GM19240 (cell line): ENCODE data around the gene APH1B.
"Not testable (repeated sequence)": the region's sequence is repeated elsewhere in the genome, so short reads cannot be mapped to it uniquely, and the experiment has no call there.

ENCODE experiments used
- DNase-seq: peaks from one replicate; pipeline ENCODE4 v3.0.0; 2011; ENCODE audit warnings: low spot score; ENCODE audit not compliant: insufficient read length

Gene APH1B

DNA sequence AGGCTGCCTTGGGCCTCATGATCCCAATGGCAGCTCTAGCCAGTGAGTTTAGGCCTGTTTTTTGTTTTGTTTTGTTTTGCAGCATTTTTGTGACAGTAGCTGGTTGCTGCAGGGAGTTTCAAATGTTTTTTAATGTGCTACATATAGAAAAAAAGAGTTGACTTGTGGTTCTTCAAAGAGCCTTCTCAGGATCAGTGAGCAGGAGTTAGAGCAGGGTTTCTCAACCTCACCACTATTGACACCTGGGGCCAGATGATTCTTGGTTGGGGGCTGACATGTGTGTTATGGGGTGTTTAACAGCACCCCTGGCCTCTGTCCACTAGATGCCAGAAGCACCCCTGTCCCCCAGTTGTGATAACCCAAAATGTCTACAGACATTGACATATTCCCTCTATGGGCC, 17.9 kb downstream of the APH1B start:
- no peak for DNase-seq

DNA sequence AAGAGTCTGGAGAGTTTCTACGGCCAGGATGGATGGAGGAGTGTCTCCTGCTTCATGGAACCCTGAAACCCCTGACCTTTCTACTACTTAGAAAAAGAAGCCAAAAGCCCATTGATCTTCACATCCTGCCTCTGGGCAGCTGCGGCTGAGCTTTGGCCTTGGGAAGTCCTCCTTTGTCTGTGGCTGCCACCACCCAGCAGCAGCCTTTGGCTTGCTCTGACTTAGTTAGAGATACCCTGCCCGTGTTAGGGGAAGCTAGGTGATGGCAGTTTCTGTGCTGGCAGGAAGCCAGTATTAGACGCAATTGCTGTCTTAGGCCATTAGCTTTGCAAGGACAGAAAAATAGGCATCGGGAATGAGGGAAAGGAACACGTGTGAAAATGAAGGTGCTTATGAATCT, 18.8 kb downstream of the APH1B start:
- no peak for DNase-seq

DNA sequence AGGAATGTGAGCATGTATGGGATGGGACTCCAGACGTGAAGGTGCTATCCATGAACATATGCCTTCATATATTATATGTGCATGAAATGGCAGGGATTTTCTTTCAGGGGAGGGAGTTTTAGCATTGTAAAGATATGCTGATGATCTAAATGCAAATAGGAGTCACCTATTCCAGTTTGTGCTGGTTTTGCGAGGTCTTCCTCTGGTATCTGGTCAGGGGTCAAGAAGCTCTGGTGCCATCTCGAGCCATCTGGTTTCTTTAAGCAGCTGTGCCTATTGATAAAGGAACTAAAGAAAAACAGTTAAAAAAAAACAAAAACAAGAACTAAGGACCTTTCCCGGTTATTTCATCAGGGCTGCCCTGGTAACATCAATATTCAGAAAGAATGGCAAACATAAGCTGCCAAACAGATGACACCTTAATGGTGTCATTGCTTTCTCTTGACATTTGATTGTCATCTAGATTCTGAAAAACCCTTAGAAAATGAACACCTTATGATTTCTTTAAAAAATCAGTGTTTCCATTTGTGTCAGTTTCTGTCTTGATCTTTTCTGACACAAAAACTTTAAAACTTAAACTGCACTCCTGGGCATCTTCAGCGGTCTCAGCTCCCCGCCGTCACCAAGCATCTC, 22.7 kb downstream of the APH1B start:
- DNase-seq, result no peak

DNA sequence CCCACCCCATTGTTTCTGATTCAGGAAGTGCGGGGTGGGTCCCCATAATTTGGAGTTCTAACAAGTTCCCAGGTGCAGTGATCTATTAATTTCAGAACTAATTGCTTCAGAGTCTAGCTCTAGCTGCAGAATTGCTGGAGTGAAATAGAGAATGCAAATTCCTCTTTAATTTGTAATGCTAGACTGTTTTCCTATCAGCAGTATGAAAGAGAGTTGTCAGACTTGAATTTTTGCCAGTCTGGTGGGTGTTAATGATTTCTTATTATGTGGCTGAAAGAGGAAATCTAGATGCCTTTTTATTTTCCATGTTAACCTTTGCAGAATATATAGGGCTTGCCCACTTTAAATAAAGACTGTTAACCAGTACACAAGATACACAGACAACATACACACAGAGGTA, 23.7 kb downstream of the APH1B start:
- DNase-seq, result no peak

DNA sequence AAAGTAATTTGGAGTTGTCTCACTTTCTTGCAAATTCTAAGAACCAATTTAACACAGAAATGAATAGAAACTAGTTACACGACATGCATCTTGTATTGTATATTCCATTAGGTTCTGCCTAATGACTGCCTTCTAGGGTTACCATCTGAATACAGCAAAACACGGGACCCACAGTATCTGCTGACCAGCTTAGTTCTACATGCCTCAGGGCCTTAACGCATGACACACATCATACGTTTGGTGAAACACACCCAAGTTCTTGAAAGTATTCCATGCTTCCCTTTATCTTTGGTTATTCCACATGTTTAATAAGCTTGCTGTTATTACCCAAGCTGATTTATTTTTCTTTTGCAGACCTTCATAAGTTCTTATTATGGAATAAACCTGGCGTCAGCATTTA, 27.9 kb downstream of the APH1B start:
- no peak for DNase-seq

DNA sequence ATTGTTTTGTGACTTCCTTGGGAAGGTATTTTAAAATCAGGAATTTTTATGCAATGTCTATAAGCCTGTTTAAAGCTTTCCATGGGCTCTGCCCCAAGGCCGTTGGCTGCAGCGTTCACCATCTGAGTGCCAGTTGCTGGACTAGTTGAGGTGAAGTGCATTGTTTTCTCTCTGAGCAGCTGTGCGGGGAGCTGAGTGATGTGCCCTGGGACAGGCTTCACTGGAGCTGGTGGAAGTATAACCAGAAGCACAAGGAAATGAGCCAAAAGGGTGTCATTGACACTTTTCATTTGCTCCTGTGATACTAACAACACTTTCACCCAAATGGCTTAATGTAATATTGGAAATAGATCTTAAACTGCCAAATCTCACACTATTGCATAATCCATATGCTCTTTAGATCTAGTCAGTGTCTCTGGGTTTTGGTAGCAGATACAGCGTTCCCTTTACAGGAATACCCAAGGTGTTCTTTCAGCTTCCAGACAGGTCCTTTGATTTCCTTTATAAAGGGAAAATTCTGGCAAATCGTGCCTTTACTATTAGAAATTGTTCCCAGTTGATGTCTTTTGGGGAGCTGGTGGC, 29.2 kb downstream of the APH1B start:
- DNase-seq, result no peak

DNA sequence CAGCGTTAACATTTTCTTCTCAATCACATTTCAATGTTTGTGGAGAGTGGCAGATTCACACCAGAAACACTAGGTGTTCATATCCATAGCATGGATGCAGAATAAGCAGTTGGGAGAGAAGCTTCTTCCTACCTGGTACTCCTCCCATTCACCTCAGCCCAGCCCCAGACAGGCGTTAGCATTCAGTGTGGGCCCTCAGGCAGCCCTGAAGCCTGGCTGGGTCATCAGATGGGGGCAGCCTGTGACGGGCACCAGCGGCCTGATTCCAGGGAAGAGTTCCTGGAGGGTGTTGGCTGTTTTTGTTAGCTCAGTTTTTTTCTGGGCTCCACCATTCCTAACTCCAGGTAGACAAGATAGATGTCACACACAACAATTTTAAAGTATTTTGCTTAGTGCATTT, 31.1 kb downstream of the APH1B start:
- no peak for DNase-seq

DNA sequence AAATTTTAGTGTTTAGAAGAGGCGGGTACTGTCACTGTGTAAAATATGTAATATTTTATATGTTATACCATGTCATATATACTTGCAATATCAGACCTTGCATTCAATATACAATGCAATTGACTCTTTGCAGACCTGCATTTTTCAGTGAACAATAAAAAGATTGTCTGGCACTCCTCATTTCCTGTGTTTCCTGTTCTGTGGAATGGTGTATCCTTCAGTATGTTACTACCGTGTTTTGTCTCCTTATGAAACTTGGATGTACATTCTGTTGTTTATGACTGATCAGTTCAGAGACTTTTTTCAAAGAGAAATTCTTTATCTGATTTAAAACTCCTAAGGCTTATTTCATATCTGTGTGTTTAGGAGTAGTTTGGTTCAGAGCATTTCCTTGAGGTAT, 31.5 kb downstream of the APH1B start:
- no peak for DNase-seq

DNA sequence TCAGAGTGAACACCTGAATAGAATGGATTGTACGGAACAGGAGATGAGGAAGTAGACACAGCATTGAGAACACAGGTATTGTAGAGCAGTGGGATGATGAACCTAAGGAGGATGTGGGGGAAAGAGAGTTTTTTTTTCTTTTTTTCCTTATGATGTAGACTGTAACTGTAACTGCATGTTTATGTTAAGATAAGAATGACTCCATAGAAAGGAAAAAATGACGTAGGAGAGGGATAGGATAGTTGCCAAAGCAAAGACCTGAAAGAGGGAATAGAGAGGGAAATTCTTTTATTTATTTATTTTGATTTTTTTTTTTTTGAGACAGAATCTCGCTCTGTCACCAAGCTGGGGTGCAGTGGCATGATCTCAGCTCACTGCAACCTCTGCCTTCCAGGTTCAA, 33.2 kb downstream of the APH1B start:
- no peak for DNase-seq

DNA sequence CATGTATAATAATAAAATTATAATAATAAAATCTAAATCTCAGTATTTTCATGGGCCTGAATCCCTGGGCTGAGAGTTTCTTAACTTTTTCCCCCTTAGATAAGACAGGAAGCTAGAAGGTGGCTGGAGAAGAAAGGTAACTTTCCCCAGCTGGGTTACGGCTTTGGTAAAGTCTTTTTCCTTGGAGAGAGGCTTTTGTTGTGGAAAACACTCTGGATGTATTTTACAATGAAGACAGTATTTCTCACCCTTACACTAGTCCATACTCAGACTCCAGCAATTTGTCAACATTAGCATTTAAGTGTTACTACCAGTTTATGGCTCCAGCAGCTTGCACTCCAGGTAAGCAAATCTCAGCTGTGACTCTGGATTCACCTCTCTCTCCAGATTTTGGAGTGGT, 34.9 kb downstream of the APH1B start:
- DNase-seq, result no peak

DNA sequence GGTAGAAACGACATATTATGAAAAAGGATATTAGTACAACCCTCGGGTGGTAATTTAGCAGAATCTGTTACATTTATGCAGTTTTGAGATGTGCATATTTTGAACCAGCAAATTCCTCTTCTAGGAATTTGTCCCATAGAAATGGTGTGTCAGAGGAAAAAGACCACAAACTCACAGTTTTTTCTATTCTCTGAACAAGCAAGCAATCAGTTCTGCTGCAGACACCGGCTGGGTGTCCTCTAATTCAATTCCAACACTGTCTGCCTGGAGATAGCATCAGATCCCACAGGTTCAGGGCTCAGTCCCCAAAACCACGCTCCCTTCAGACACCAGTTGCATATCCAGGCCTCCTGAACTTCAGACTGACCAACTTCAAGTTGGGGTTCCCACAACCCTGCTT, 36.4 kb downstream of the APH1B start:
- DNase-seq, result no peak

DNA sequence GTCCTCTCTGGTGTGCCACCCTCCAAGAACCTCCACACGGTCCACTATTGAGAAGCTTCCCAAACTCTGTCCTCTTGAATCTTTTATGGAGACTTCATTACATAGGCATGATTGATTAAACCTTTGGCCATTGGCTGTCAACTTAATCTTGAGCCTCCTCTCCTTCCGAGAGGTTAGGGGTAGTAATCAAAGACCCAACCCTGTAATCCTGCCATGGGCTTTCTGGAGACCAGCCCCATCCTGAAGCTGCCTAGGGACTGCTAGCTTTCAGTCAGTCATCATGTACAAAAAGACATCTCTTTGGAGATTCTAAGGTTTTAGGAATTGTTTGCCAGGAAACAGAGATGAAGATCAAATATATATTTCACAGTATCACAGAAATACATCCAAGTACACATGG, 37.0 kb downstream of the APH1B start:
- no peak for DNase-seq

DNA sequence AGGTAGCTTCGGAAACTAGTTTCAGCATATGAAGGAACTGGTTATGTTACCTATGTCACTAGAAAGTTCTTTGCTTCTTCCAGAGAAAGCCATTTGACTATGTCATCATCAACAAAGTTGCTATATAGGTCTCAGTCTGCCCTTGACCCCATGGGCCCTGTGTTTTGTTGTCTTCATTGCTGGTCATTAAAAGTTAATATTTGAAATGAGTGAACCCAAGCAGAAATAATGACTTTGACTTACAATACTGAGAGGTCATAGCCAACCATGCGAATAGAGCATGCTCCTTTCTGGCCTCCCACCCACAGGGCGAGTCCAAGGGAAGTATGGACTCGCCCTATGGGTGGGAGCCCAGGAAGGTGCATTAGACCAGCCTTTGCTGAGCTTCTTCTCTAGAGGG, 40.9 kb downstream of the APH1B start:
- DNase-seq, result no peak

DNA sequence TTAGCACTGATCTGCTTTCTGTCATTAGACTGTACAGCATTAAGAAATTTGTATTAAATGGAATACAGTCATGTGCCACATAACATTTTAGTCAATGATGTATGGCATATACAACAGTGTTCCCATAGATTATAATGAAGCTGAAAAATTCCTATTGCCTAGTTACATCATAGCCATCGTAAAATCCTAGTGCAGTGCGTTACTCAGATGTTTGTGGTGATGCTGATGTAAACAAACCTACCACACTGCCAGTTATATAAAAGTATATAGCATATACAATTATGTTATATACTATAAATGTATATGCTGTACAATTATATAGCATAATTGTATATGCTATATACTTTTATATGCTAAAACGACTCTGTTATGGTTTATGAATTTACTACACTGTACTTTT, 41.7 kb downstream of the APH1B start:
- no peak for DNase-seq

DNA sequence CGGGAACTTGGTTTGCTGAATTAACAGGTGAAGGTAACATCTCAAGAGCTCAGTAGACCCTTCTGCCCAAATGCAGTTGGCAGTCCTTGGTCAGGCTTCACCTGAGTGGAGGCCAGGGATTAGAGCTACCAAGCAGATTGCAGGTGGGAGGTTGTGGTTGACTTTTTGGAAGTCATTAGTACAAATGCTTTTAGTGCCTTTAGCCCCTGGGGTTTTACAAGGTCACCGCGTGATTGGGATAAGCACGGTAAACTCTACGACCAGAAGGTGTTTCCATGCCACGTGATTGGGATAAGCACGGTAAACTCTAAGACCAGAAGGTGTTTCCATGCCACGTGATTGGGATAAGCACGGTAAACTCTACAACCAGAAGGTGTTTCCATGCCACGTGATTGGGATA, 43.0 kb downstream of the APH1B start:
- not testable (repeated sequence) for DNase-seq

DNA sequence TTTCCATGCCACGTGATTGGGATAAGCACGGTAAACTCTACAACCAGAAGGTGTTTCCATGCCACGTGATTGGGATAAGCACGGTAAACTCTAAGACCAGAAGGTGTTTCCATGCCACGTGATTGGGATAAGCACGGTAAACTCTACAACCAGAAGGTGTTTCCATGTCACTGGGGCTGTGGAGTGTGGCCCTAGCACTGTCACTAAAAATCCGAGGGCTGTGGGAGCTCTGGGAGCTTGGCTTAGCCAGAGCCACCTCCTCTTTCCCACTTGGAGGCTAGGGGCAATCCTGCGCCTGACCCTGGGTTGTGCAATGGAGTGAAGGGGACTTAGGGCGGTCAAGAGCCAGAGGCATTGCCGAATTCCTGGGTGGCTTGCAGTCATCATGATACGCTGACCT, 43.6 kb downstream of the APH1B start:
- not testable (repeated sequence) for DNase-seq

DNA sequence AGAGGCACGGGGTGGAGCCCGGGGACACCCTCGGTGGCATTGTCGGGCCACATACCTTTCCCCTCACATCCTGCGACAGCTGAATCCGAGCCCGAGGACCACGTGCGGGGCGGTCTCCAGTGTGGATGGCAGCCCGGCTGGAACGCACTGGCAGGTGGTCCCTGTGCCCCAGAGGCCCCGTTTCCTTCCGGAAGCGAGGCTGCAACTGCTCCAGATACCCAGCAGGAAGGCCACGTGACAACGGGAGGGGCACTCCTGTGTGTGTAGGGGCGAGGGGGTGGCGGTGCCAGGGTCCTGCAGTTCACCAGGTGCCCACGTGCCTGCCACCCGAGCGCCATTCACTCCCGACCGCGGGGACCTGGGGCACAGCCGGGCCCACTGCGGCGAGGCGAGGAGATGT, 44.1 kb downstream of the APH1B start:
- DNase-seq, result no peak

DNA sequence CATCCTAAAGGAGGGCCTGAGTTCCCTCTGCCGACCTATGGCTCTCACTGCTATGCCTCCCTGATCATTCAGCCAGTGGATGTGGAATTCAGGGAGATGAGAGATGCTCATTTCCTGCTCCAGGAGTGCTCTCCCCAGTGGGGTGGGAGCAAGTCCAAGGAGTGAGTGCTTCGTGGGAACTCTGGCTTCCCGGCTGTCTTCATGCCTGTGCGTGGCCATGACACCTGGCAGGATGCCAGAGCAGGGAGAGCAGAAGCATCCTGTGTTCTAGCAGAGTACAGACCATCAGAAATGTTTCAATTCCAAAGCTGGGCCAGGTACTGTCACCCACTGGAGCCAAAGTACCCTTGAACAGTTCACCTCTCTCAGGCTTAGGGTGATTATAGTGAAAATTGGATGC, 45.1 kb downstream of the APH1B start:
- no peak for DNase-seq

DNA sequence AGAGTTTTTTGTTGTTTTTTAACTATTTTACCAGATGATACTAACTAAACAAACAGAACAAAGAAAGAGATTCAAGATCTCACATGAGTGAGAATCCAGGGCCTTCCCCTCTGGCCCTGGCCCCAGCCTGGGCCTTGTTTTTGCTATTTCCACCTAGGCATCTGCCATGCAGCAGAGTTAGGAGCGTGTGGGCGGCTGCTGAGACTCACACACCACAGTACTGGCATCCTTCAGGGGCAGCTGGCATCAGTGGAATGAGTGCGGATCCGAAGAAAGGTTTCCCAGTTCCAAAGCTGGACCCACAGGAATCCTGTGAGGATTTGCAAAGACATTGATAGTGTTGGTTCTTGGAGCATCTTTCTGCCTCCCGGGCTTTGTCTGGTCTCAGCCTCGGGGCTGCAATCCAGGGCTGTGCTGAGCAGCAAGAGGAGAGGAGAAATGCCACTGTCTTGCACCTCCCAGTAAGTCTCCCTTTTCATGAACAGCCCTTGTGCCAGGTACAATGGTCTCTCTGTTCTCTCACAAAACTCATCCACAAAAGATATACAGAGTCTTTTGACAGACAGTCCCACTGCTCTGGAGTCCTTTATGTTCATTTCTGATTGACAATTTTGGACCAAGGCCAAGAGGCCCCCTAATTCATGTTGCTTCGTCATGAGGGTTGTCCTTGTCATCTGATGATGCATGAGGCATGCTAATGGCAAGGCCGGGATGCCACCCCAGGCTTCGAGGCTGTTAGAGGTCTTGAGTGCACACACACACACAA, 46.6 kb downstream of the APH1B start:
- no peak for DNase-seq

DNA sequence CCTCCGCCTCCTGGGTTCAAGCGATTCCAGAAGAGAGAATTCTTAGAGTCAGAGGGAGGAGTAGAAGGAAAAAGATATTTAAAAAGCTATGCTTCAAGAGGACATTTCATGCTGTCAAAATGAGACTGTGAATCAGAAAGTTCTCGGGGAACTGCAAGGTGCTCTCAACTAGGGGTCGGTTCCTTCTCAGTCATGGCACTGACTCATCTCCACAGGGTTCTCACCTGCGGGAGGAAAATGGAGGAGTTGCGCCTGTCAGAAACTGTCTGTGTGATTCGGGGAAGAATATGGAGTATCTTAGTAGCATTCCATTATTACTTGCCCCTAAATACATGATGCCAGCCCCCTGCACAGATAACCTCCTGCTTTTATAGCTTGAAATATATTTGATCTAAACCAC, 47.4 kb downstream of the APH1B start:
- DNase-seq, result no peak

DNA sequence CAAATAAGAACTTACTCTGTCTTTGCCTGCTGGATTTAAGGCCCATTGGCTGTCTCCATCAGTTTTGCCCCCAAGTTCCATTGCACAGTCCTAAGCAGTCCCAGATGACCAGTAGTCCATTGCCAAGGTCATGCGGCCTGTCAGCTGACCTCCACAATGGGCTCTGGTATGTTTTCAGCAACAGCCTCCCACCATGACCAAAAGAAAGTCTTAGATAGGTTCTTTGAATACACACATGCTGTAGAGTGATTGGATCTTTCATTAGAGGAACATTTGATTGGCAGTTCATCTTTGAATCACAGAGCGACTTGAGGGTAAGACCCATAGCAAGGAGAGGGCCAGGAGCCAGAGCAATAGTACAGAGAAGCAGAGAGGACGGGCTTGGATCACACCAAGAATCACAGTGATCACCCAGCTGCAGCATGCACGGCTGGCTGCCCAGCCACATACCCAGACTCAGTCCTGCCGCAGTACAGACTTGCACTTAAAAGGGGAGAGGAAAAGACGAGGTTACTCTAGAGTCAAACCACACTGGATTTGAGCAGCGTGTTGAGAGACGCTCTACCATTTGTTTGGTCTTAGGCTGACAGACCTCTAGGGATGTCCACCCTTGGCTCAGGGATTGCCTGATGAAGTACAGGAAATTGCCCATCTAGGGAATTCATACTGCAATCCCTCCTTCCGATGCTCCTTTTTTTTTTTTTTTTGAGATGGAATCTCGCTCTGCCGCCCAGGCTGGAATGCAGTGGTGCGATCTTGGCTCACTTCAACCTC, 50.4 kb downstream of the APH1B start:
- no peak for DNase-seq
